Stimulated activated CD4-positive, alpha-beta T cell treated with anti-CD3 and anti-CD28 coated beads, Interleukin-2, amount 100 ng/mL, for 24 hours (primary cell): Measurements from ENCODE around the gene HTR2C.
A peak's percentile ranks its signal among the peaks of the same experiment; 100 is the strongest.
"Not testable (repeated sequence)": the region's sequence is repeated elsewhere in the genome, so short reads cannot be mapped to it uniquely, and the experiment has no call there.

Experiments
- DNase-seq, 2 donors: peaks; one replicate each; pipeline ENCODE4 v3.0.0-alpha.2; 2020

The HTR2C gene

GRCh38 chrX:114583646-114584374 lies at the start of gene HTR2C:
HTR2C (plus strand) TSS chrX:114584086; CDS start chrX:114726937, 142,851 bp downstream.
- DNase-seq = no peak

- no peak for DNase-seq
These were observed 3.5 kb upstream of the HTR2C start for GRCh38 chrX:114580336-114580735.

DNA sequence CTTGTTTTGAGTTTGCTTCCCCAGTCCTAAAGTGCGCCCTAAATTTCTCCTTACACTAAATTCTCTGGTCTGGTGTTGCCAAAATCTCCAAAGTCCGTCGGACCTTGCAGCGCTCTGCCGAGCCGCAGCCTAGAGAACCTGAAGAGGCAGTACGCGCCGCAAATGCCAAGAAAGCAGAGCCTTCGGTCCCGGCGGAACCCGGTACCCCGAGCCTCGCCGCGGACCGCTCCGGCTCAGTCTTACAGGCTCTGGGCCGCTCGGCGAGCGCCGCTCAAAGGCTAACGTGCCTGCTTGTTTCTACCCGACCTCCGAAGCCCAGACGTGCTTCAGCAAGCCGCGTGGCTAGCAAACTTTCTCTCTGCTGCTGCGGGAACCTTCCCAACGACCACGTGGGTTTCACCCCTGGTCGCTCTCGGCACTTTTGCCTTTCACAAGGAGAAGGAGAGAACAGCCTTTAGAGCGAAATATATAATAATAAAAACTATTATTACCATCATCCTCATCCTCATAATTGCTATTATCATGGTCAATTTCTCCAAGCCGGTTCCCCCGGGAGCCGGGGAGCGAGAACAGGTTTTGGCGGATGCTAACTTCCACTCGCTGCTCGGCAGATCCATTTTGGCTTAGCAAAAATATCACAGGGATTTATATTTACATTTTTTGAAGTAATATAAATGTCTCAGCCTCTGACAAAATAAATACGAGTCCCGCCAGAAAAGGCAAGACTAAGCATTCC lies 2.2 kb upstream of the HTR2C start:
- DNase-seq = no peak

GRCh38 chrX:114582264-114582632 lies 1.6 kb upstream of the HTR2C start:
- no peak for DNase-seq

GRCh38 chrX:114582698-114583395 lies 1.0 kb upstream of the HTR2C start:
- DNase-seq = no peak

DNA sequence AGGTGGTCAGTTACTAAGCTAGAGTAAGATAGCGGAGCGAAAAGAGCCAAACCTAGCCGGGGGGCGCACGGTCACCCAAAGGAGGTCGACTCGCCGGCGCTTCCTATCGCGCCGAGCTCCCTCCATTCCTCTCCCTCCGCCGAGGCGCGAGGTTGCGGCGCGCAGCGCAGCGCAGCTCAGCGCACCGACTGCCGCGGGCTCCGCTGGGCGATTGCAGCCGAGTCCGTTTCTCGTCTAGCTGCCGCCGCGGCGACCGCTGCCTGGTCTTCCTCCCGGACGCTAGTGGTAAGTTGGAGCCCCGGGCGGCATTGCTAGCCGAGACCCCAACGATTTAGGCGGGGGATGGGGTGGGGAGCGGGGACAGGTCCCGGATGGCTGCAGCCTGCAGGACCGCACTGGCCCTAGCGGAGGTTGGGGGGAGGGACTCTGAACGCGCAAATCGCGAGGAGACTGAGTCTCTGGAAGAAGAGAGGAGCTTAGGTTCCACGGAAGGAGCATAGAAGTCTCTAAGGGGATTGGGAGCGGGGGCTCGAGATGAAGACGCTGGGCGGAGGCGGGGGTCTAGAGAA lies 573 bp downstream of the HTR2C start:
- no peak for DNase-seq

DNA sequence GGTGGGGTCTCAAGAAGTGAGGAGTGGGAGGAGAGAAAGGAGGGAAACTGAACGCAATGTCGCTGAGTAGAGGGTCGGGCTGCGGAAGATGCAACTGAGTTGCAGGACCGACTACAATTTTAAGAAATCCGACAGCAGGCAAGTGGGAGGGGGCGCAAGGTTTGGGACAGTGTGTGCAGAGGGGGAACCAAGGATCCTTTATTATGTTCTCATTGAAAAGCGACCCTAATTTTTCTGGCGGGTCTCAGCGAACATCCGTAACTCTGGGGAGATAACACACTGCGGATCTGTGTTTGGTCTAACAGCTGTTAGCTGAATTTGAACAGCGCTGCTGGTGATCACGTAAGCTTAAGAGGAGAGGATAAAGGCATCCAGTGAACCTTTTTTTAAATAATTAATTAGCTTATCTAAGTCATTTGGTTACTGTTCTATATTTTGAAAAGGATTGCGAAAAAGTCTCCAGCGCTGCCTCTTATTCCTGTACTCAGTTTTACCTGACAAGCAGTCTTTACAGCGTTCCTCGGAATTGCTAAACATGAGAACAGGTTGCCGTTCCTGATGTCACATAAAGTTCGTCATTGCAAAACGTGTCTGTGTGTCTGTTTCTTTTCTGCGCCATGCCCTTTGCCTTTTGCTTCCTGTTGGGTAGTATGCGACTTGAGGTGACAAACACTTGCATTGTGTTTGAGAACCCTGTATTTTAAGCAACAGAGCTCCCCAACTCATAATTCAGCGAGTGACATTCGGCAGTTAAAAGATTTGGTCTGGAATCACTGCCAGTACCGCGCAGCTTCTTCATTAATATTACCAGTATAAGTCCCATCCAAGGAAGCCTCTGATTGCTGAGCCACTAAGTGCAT lies 1.3 kb downstream of the HTR2C start:
- no peak for DNase-seq

- no peak for DNase-seq
These were observed 7.2 kb downstream of the HTR2C start for GRCh38 chrX:114591121-114591520.

DNA sequence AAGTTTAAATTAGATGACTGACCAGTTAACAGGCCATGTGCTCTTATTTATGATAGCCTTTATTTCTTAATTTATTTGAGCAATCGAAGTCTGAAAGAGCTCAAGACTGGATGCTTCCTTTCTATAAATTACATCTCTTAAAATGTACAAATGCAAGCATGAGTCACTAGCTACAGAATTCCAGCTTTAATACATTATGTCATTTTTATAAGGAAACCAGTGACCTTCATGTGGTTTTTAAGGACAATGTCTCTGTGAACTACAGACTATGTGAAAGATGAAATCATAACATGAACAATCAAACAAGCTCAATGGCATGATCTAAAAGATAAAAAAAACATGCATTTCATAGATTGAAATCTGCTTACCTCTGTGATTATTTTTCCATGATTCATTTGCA lies 15.4 kb downstream of the HTR2C start:
- no peak for DNase-seq

DNA sequence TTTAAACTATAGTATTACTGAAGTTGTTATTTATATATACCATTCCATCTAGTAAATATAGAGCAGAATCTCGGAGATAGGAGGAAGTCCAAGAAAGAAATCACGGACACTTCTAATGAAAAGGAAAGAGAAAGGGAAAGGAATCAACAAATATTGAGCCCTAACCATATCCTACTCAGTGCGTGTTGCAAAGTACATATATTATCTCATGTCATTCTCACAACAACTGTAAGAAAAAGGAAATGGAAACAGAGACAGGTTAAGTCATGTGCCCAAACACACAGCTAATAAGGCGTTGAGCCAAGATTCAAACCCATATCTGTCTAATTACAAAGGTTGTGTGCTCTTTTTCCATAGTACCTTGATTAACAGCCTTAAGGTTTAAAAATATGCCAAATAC lies 16.0 kb downstream of the HTR2C start:
- no peak for DNase-seq

- not testable (repeated sequence) for DNase-seq
These were observed 22.7 kb downstream of the HTR2C start for GRCh38 chrX:114606619-114607018.

- peak; percentile 1 to 15 for DNase-seq
These were observed 27.2 kb downstream of the HTR2C start for GRCh38 chrX:114611018-114611619.

DNA sequence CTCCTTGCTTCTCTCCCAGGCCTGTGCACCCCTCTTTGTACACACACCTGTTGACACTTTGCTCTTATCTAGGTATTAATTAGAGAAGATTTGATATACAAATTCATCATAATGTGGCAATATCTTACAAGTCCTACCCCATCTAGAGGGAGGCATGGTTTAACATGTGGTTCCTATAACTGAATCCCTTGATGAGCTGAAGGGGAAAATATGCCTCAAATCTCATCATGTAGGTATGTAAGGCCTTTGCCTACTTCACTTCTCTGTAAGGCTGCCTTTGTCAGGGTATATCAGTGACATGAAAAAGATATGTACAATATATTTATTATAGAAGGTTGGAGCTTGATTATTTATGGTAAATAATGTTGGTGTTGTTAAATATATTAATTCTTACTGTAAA lies 31.9 kb downstream of the HTR2C start:
- DNase-seq = no peak

DNA sequence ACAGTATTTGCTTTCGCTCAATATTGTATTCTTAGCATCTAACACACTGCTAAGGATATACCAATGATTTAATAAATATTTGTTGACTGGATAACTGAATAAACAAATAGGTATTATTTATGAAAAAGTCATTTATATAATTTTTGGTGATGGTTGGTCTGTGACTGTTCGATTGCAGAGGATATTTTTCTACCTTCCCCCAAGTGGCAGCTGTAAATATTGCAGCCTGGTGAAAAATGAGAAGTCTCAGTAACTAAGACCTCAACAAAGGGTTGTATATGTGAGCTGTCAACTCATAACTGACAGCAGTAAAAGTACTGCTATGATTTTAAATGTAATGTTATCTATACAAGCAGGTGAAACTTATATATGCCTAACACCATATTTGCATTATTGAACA lies 36.0 kb downstream of the HTR2C start:
- DNase-seq = no peak

GRCh38 chrX:114626323-114626722 lies 42.4 kb downstream of the HTR2C start:
- no peak for DNase-seq

DNA sequence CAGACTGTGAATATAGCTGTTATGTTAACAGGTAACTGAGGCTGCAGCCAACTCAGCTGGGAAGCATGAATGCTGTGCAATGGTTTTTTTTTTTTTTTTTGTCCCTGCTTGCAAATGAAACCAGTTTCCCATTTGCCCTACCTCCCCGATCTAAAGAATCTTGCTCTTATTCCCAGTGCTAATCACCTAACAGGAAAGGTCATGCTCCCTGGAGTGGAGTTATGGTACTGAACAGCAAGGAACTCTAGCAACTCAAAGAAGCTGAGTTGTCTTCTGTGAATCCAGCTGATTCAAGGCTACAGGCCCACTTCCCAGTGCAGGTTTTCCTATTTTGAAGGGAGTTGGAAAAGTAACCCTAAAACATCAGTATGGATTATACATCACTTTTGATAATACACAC lies 52.1 kb downstream of the HTR2C start:
- DNase-seq = no peak

GRCh38 chrX:114650351-114650750 lies 66.5 kb downstream of the HTR2C start:
- no peak for DNase-seq

DNA sequence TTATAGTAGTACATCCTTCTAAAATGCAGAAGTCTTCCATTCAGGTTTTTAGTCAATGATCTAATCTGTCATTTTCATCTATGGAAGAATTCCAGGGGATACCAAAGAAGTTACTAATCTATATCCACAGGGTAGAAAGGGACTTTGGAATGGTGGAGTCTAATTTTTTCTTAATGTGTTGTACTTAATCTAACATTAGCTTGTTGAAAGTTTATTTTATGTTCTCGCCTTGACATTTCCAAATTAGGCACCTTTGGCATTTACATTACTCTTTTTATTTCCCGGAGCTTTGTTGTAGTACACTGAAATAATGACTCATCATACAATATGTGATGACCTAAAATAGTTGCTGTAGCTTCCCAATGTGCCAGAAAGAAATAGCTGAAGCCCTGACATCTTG lies 91.5 kb downstream of the HTR2C start:
- no peak for DNase-seq

GRCh38 chrX:114700533-114700932 lies 116.6 kb downstream of the HTR2C start:
- not testable (repeated sequence) for DNase-seq

DNA sequence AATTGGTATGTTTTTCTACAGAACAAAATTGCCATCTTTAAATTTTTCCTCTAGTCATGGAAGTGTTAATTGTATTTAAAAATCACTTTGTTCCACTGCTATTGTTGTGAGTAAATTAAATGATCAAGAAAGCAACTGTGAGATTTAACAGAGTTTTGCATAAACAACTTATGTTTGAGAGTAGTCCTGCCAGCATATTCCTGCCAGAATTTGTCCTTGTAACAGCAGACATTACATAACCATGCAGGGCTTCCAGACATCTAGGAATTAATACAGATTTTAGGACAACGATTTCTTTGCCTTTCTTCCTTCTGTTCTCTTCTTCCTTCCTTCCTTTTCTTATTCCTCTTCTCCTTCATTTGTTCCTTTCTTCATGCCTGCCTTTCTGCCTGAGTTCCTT lies 125.5 kb downstream of the HTR2C start:
- no peak for DNase-seq

DNA sequence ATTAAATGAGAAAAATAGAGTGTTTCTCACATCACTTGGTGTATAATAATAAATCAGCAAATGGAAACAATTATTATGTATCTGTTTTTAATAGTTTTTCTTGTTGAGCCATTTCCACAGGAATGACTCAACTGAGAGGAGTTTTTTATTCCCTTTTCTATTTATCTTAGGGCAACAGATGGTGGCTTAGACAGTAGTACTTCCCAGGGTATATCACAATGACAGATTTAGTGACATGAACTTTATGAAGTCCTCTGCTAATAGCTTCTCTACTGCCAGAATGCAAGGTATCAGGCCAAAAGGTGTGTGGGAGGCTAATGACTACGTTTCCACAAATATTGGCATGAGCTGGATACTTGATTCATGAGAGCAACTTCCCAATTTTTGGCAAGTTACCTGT lies 126.7 kb downstream of the HTR2C start:
- no peak for DNase-seq

DNA sequence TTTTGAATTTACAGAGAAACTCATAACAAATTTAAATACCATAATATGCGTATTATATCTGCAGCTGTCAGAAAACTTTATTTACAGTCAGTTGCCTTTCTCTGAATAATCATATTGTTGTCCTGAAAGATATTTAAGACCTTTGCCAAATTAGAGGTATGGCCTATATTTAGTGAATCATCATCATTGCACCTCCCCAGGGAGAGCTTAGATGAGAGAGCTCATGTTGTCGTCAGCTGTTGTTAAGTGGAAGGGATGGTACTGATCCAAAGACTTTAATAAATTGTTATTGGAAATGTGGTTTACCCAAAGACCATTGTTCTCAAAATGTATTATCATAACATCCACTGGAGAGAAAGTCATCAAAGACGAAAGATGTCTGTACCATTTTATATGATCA lies 128.6 kb downstream of the HTR2C start:
- DNase-seq = no peak
